ENCODE data around the gene CDCP1.

CDCP1 gene

GRCh38 chr3:45109771-45110508, 36.2 kb downstream of the CDCP1 start:
- DNase-seq: peak in 1 of 2 experiments; percentile 4

GRCh38 chr3:45106874-45107273, 39.3 kb downstream of the CDCP1 start:
- no peak for DNase-seq

GRCh38 chr3:45105855-45106671, 40.1 kb downstream of the CDCP1 start:
- peak; percentile 49 to 64 for DNase-seq

- no peak for DNase-seq
Measured at GRCh38 chr3:45104715-45105711, 41.2 kb downstream of the CDCP1 start.

GRCh38 chr3:45103753-45104714, 42.1 kb downstream of the CDCP1 start:
- no peak for DNase-seq

GRCh38 chr3:45103334-45103733, 42.8 kb downstream of the CDCP1 start:
- DNase-seq: no peak

- DNase-seq: no peak
Measured at GRCh38 chr3:45100981-45101407, 45.2 kb downstream of the CDCP1 start.

GRCh38 chr3:45098310-45098709, 47.9 kb downstream of the CDCP1 start:
- DNase-seq: no peak

GRCh38 chr3:45097296-45097883, 48.8 kb downstream of the CDCP1 start:
- DNase-seq: no peak

- DNase-seq: no peak
Measured at GRCh38 chr3:45095916-45096526, 50.2 kb downstream of the CDCP1 start.

GRCh38 chr3:45093176-45093575, 53.0 kb downstream of the CDCP1 start:
- no peak for DNase-seq

- DNase-seq: no peak
Measured at GRCh38 chr3:45092132-45093031, 53.8 kb downstream of the CDCP1 start.

GRCh38 chr3:45090855-45091254, 55.3 kb downstream of the CDCP1 start:
- no peak for DNase-seq

GRCh38 chr3:45088543-45089358, 57.4 kb downstream of the CDCP1 start:
- DNase-seq: no peak

- no peak for DNase-seq
Measured at GRCh38 chr3:45087155-45087554, 59.0 kb downstream of the CDCP1 start.

- DNase-seq: no peak
Measured at GRCh38 chr3:45084820-45085816, 61.1 kb downstream of the CDCP1 start.

- DNase-seq: no peak
Measured at GRCh38 chr3:45084361-45084760, 61.8 kb downstream of the CDCP1 start.

Measured in activated CD4-positive, alpha-beta T cell treated with anti-CD3 and anti-CD28 coated beads, Interleukin-2, amount 50 U/mL, for 4 hours (primary cell).